Duodenal mucosa (tissue), 2 donors: ENCODE data around the gene SLC39A8.
"Not testable (repeated sequence)": the region's sequence is repeated elsewhere in the genome, so short reads cannot be mapped to it uniquely, and the experiment has no call there.

Experiments used
- H3K27ac ChIP-seq: one replicate; pipeline ENCODE4 v1.7.0; 2013; ENCODE audit warnings: low read depth, low read length
- H3K27me3 ChIP-seq, 2 donors: one replicate each; pipeline ENCODE4 v1.7.0; 2013; ENCODE audit warnings: low read length in 2 of 2, control low read depth in 1 of 2; ENCODE audit not compliant: insufficient read depth in 2 of 2, control insufficient read depth in 1 of 2
- H3K36me3 ChIP-seq, 2 donors: one replicate each; pipeline ENCODE4 v1.7.0; 2013; ENCODE audit warnings: low read length in 2 of 2, control low read depth in 1 of 2; ENCODE audit not compliant: insufficient read depth in 2 of 2, control insufficient read depth in 1 of 2
- H3K4me1 ChIP-seq, 2 donors: one replicate each; pipeline ENCODE4 v1.7.0; 2013; ENCODE audit warnings: low read length in 2 of 2, control low read depth in 1 of 2; ENCODE audit not compliant: insufficient read depth in 2 of 2, control insufficient read depth in 1 of 2
- H3K4me3 ChIP-seq, 2 donors: one replicate each; pipeline ENCODE4 v1.7.0; 2013; ENCODE audit warnings: low read length in 2 of 2, low read depth in 1 of 2
- H3K9ac ChIP-seq, 2 donors: one replicate each; pipeline ENCODE4 v1.7.0; 2013; ENCODE audit warnings: low read length in 2 of 2, low read depth in 1 of 2
- H3K9me3 ChIP-seq, 2 donors: one replicate each; pipeline ENCODE4 v1.7.0; 2013; ENCODE audit warnings: low read length in 2 of 2, control low read depth in 1 of 2; ENCODE audit not compliant: control insufficient read depth in 1 of 2

The SLC39A8 gene

DNA sequence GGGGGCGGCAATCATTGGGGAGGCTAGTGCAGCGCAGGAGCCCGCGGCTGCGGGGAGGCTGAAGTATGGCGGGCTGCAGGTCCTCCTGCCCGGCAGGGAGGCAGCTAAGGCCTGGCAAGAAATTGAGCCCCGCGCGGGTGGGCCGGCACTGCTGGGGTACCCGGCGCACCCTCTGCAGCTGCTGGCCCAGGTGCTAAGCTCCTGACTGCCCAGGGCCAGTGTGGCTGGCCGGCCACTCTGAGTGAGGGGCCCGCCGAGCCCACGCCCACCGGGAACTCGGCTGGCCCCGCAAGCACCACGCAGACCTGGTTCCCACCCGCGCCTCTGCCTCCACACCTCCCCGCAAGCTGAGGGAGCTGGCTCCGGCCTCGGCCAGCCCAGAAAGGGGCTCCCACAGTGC lies 94.9 kb downstream of the SLC39A8 start:
- H3K4me1 ChIP-seq: no peaks in the 10 kb centered on the region
- H3K4me3 ChIP-seq: no peak overlapping the region
- H3K9ac ChIP-seq: no peak overlapping the region
- H3K27me3 ChIP-seq: no peaks in the 10 kb centered on the region
- no peaks in the 10 kb centered on the region for H3K9me3 ChIP-seq
- no peaks in the 10 kb centered on the region for H3K36me3 ChIP-seq
- H3K27ac ChIP-seq: no peak overlapping the region

DNA sequence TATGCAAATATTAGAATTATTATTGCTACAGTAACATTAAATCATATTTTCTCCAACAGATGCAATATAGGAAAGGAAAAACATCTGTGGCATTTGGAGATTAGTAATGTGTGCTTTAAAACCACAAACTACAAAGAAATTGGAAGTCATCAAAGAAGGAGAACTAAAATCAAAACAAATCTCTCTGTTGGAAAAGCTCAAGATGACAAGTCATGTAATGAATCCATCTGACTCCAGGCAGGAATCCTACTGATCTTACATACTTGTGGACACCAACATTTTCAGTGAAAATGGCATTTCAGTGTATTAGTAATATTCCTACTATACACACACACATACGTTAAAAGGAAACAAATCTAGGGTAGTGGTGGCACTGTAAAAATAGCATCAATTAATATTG lies 98.2 kb downstream of the SLC39A8 start:
- Histone ChIP-seq H3K27ac (no peak overlapping the region), H3K4me1 (no peaks in the 10 kb centered on the region), H3K9me3 (no peaks in the 10 kb centered on the region), H3K9ac (no peak overlapping the region), H3K4me3 (no peak overlapping the region), H3K27me3 (no peaks in the 10 kb centered on the region), H3K36me3 (no peaks in the 10 kb centered on the region)

DNA sequence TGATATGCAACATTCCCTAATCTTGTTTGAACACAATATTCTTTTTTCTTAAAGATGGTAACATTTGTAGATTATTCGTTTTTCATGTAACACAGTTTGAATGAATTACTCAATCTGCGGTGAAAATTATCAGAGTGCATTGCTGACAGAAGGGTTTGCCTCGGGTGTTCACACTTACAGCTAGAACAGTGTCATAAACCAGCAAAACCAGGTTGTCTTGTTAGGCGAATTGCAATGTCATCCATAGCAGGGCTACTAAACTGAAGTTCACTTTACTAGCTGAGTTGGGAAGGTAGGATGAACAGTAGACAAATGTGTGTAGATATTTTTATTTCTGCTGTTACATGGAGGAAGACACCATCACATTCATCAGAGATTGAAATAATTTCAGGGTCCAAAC lies 98.9 kb downstream of the SLC39A8 start:
- no peaks in the 10 kb centered on the region for H3K4me1 ChIP-seq
- no peaks in the 10 kb centered on the region for H3K27me3 ChIP-seq
- no peaks in the 10 kb centered on the region for H3K9me3 ChIP-seq
- H3K4me3 ChIP-seq: no peak overlapping the region
- no peak overlapping the region for H3K27ac ChIP-seq
- no peak overlapping the region for H3K9ac ChIP-seq
- no peaks in the 10 kb centered on the region for H3K36me3 ChIP-seq

DNA sequence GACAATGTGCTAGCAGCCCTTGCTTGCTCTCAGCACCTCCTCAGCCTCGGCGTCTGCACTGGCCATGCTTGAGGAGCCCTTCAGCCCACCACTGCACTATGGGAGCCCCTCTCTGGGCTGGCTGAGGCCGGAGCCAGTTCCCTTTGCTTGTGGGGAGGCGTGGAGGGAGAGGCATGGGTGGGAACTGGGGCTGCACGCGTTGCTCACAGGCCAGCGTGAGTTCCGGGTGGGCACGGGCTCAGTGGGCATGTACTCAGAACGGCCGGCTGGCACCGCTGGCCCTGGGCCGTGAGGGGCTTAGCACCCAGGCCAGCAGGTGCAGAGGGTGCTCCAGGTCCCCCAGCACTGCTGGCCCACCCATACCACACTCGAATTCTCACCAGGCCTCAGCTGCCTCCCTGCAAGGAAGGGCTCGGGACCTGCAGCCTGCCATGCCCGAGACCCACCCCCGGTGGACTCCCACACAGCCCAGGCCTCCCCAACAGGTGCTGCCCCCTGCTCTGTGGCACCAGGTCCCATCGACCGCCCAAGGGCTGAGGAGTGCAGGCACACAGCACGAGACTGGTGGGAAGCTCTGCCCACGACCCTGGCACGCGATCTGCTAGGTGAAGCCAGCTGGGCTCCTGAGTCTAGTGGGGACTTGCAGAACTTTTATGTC lies 100.3 kb downstream of the SLC39A8 start:
- Histone ChIP-seq H3K4me1 (no peaks in the 10 kb centered on the region), H3K9me3 (no peaks in the 10 kb centered on the region), H3K9ac (no peak overlapping the region), H3K27ac (no peak overlapping the region), H3K27me3 (no peaks in the 10 kb centered on the region), H3K36me3 (no peaks in the 10 kb centered on the region), H3K4me3 (no peak overlapping the region)

DNA sequence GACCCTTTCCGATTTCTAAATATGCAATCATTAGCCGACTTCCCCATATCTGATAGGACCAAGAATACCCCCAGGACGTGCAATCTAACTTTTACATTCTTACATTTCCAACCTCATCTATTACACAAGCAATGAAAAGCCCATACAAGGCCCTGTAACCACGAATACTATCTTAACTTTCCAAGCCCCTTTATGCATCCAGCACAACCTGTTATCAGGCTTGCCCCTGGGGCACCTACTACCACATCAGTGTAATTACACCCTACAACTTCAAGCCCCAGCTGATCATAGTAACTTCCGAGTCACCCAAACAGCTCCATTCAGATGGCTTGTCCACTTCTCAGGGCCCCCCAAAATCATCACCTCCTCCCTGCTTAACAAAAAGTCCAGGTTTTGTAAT lies 102.0 kb downstream of the SLC39A8 start:
- not testable (repeated sequence) for H3K4me1 ChIP-seq, H3K9me3 ChIP-seq, H3K36me3 ChIP-seq, H3K27me3 ChIP-seq, H3K9ac ChIP-seq, H3K4me3 ChIP-seq, H3K27ac ChIP-seq

DNA sequence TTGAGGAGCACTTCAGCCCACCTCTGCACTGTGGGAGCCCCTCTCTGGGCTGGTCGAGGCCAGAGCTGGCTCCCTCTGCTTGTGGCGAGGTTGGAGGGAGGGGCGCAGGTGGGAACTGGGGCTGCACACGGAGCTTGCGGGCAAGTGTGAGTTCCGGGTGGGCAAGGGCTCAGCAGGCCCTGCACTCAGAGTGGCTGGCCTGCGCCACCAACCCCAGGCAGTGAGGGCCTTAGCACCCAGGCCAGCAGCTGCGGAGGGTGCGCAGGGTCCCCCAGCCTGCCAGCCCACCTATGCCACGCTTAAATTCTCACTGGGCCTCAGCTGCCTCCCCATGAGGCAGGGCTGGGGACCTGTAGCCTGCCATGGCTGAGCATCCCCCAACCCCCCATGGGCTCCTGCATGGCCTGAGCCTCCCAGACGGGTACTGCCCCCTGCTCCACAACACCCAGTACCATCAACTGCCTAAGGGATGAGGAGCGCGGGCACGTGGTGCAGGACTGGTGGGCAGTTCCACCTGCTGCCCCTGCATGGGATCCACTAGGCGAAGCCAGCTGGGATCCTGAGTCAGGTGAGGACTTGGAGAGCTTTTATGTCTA lies 110.9 kb downstream of the SLC39A8 start:
- Histone ChIP-seq H3K4me1 (no peaks in the 10 kb centered on the region), H3K4me3 (no peak overlapping the region), H3K27ac (no peak overlapping the region), H3K9me3 (no peaks in the 10 kb centered on the region), H3K27me3 (no peaks in the 10 kb centered on the region), H3K9ac (no peak overlapping the region), H3K36me3 (no peaks in the 10 kb centered on the region)

DNA sequence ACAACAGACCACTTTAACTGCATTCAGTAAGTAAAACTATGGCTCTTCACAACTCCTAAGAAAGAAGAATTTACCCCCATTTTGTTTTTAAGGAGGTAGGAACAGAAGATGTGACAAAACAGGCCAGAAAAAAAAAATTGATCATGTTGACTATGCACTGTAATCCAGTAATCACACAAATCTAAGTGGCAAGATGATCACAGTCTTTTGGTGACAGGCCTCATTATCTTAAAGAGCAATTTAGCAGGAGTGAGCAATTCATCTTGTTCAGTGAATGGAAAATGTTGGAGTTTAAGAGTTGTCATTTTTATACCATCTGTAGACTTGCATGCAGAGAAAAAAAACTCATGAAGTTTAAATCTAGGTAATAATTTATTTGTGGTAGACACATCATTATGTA lies 115.1 kb downstream of the SLC39A8 start:
- Histone ChIP-seq H3K9ac (no peak overlapping the region), H3K9me3 (no peaks in the 10 kb centered on the region), H3K4me1 (no peaks in the 10 kb centered on the region), H3K4me3 (no peak overlapping the region), H3K27ac (no peak overlapping the region), H3K27me3 (no peaks in the 10 kb centered on the region), H3K36me3 (no peaks in the 10 kb centered on the region)

DNA sequence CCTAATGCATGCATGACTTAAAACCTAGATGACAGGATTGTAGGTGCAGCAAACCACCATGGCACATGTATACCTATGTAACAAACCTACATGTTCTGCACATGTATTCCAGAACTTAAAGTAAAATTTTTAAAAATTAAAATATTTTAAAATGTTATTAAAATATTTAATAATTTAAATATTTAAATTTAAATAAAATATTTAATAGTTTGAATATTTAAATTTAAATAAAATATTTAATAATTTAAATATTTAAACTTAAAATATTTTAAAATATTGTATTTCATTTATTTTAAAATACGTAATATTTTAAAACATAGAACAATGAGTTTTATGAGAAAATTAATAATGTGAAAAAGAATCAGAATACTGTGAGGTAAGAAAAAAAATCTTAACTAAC lies 117.9 kb downstream of the SLC39A8 start:
- H3K27ac ChIP-seq: no peak overlapping the region
- no peaks in the 10 kb centered on the region for H3K27me3 ChIP-seq
- H3K4me1 ChIP-seq: no peaks in the 10 kb centered on the region
- no peak overlapping the region for H3K9ac ChIP-seq
- no peaks in the 10 kb centered on the region for H3K36me3 ChIP-seq
- H3K4me3 ChIP-seq: no peak overlapping the region
- no peaks in the 10 kb centered on the region for H3K9me3 ChIP-seq

DNA sequence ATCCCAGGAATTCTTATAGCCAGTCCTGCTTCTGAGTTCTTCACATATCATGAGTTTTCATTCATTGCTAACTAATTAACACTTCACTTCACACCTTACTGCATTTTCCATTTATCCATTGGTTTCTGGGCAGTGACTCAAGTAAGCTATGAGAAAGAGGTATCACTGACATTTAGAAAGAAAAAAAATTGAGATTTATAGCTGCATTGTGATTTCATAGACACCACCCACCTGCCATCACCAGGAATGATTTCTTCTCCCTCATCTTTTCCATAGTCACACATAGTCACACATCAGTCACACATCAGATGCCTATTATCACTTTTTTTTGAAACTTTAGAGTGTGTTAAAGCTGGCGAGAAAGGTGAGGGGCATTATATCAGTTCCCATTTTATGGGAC lies 121.8 kb downstream of the SLC39A8 start:
- Histone ChIP-seq H3K27ac (no peak overlapping the region), H3K4me3 (no peak overlapping the region), H3K9me3 (no peaks in the 10 kb centered on the region), H3K9ac (no peak overlapping the region), H3K36me3 (no peaks in the 10 kb centered on the region), H3K27me3 (no peaks in the 10 kb centered on the region), H3K4me1 (no peaks in the 10 kb centered on the region)

DNA sequence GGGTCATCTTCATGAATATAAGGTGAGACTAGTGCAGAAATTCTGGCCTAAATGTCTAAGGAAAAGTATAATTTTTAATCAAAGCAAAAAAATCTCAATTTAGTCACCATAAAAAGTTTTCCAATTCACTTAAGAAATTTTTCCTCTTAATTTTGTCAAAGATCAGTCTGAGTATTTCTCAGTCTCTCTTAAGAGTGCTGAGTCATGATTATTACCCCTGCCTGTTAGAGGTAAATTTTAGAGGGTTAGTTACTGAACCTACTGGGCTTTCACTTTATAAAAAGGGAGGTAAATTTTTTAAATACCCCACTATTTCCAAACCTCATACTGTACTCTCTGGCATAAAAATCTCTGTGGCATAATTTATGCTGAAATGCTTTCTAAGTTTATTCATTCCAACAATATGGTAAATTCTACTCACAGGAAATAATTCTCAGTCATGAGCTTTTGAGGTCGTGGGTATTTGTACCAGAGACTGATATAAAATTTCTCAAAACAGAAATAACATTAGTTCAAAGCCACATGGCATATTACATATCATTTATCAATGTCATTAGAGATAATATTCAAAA lies 122.4 kb downstream of the SLC39A8 start:
- no peak overlapping the region for H3K9ac ChIP-seq
- H3K36me3 ChIP-seq: no peaks in the 10 kb centered on the region
- H3K4me3 ChIP-seq: no peak overlapping the region
- H3K4me1 ChIP-seq: no peaks in the 10 kb centered on the region
- H3K9me3 ChIP-seq: no peaks in the 10 kb centered on the region
- no peaks in the 10 kb centered on the region for H3K27me3 ChIP-seq
- H3K27ac ChIP-seq: no peak overlapping the region
